T47D (cell line): ENCODE data around the gene SMIM29.
"Not testable (repeated sequence)": the region's sequence is repeated elsewhere in the genome, so short reads cannot be mapped to it uniquely, and the experiment has no call there.

Experiments
- DNase-seq, 2 experiments: peaks; one replicate each; pipeline versions ENCODE4 v3.0.0 to v3.0.0-alpha.2; 2011 to 2012; ENCODE audit warnings: low read depth in 1 of 2, low spot score in 1 of 2
- JUND ChIP-seq: IDR thresholded peaks from 2 replicates; pipeline ENCODE4 v1.6.1; 2012; ENCODE audit warnings: low read depth
- in situ Hi-C: cut with HindIII; loops from 2 replicates; pipeline ENCODE4 v1.10.0; 2016; ENCODE audit warnings: low sequenced_read_pairs, low pct_unique_long_range_greater_than_20kb

SMIM29 gene

DNA sequence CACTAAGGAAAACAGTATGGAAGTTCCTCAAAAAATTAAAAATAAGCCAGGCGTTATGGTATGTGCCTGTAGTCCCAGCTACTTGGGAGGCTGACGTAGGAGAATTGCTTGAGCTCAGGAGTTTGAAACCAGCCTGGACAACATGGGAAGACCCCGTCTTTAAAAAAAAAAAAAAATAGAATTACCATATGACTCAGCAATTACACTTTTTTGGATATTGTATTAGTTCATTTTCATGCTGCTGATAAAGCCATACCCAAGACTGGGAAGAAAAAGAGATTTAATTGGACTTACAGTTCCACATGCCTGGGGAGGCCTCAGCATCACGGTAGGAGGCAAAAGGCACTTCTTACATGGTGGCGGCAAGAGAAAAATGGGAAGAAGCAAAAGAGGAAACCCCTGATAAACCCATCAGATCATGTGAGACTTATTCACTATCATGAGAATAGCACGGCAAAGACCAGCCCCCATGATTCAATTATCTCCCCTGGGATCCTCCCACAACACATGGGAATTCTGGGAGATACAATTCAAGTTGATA lies 10.8 kb upstream of the SMIM29 start:
- no peak for TF ChIP-seq JUND
- no peak for DNase-seq
- in situ Hi-C loops = no loop called here

DNA sequence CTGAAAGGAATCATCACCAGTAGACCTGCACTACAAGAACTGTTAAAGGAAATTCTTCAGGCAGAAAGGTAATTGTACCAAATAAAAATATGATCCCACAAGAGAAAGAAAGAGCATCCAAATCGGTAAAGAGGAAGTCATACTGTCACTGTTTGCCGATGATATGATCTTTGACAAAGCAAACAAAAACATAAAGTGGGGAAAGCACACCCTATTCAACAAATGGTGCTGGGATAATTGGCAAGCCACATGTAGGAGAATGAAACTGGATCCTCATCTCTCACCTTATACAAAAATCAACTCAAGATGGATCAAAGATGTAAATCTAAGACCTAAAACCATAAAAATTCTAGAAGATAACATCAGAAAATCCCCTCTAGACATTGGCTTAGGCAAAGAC lies 3.6 kb upstream of the SMIM29 start:
- DNase-seq = peak in 1 of 2 experiments; percentile 72
- in situ Hi-C loops = not testable (repeated sequence)
- 0 out of 2 replicates have a peak, but pooled peaks have one; percentile 9 for TF ChIP-seq JUND

DNA sequence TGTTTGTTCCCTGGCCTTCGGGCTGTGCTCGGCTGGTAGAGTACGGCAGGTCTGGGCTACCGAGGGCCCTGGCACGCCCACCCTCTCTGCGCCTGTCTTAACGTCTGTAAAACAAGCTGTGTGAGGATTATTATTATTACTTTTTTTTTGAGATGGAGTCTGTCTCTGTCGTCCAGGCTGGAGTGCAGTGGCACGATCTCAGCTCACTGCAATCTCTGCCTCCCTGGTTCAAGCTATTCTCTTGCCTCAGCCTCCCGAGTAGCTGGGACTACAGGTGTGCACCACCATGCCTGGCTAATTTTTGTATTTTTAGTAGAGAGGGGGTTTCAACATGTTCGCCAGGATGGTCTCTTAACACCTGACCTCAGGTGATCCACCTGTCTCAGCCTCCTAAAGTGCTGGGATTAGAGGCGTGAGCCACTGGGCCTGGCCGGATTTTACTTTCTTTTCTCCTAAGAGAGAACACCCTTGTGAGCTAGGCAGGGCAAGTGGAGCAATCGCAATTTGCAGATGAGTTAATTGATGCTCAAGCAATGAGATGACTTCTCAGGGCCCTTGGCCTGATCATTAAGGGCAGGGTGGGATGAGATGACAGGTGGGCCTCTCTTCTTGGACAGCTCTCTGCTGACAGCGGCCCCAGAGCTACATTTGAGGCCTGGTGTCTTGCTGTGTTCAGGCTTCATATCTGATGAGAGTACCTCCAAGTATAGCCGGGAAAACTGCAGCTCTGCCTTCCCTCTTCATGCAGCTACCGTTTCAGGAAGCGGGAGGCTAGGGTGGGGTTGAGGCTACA lies 859 bp upstream of the SMIM29 start:
- no peak for TF ChIP-seq JUND
- DNase-seq = no peak
- in situ Hi-C loops = no loop called here

DNA sequence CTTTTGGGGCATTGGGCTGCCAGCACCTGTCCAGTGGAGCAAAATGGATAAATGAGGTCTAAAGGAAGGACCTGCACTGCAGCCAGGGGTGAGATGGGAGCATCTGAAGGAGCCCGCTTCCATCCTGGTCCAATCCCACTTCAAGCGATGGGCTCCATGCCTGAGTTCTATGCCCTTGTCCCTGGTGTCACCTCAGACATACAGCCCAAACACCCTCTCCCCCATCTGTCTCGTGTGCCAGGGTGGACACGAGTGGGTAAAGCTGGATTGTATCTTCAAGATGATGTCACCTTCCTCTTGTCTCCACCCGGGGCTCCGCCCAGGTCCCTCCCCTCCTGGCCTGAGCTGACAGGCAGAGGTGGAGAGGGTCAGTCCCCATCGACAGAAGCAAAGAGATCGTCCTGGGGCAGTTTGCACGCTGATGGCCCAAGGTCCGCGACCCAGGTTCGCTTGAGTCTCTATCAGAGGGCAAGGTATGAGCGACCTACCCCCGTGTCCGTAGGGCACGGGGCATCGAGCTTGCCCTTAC lies 544 bp downstream of the SMIM29 start:
- peak in 1 of 2 experiments; percentile 28 for DNase-seq
- no peak for TF ChIP-seq JUND
- in situ Hi-C loops = no loop called here

DNA sequence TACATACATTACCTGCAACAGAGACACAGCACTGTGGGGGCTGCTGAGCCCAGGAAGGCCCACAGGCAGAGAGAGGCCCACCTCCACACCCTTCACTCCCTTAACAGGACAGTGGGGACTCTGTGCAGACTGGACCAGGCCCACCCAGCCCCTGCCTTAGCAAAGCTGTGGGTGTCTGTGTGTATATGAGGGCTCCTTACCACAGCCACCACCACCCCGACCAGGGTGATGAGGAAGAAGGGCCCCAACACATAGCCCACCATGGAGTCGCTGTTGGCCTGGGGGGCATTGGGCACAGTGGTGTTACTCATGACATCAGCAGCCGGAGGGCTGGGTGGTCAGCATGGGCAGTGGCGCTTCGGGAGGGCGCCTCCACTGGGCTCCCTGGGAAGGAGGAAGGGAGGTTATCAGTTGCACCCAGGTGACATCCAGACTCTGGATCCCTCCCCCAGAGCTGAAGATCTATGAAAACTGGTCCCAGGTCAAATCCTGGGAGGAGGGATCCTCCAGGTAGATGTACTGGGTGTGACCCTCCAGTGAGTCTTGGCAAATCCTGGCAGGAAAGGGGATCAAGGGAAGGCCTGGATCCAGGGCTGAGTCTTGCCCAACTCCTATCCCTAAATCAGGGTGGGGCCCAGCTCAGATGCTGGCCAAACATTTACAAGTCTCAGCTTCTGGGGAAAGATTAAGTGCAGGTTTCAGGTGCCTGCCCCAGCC lies 1.2 kb downstream of the SMIM29 start:
- TF ChIP-seq JUND = no peak
- in situ Hi-C loops = no loop called here
- DNase-seq = peak in 1 of 2 experiments; percentile 2

DNA sequence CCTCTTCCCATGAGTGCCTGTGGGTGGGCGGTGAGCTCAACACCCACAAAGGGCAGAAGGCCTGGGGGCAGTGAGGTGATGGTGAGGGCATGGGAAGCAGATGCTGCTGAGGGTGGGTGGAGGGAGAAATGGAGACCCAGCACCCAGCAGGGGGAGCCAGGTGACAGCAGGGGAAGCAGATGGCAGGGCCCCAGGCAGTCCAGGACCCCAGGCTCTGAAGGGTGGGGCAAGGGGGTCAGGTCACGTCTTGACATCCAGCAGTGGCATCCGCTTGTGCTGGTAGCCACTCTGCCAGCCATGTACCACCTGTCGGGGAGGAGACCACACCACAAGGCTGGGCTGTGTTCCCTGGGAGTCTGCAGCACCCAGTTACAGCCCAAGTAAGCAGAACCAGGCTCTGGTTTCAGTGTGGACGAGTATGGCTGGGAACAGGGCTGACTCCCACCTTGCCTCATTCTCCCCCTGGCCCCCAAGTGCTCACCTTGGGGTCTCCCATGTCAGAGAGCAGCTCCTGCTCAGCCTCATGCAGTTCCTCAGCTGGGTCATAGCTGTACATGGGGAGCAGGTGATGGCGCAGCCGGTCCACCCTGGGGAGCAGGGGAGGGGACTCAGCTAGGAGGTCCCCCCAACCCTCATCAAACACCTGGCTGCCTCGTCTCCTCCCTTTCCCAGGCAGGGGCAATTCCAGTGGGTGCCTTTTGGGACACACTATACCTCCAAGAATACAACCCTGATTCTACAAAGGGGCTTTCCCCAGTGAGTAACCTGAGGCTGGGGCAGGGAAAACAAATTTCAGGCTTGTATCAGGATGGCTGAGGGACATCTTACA lies 2.0 kb downstream of the SMIM29 start:
- no peak for TF ChIP-seq JUND

DNA sequence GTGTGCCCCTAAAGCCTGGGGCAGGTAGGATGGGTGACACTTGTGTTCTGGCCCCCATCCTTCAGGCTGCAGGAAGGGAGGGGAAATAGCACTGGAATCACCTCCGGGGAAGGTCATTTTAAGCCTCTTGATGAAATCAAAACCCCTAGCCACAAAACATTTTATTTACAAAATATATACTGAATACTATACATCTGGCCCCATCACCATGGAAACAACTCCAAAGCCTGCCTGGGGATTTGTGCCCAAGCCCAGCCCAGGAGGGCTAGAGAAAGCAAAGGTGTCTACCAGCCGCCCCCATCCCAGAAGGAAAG lies 2.6 kb downstream of the SMIM29 start:
- no peak for TF ChIP-seq JUND
- in situ Hi-C loops = no loop called here
- no peak for DNase-seq

More for the DNA sequence above, 2.0 kb downstream of the SMIM29 start:
- in situ Hi-C loops = no loop called here
- DNase-seq = peak; percentile 18 to 42

DNA sequence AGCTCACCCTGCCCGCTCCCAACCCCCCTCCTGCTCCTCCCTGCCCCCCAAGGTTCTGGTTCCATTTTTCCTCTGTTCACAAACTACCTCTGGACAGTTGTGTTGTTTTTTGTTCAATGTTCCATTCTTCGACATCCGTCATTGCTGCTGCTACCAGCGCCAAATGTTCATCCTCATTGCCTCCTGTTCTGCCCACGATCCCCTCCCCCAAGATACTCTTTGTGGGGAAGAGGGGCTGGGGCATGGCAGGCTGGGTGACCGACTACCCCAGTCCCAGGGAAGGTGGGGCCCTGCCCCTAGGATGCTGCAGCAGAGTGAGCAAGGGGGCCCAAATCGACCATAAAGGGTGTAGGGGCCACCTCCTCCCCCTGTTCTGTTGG lies 3.1 kb downstream of the SMIM29 start:
- in situ Hi-C loops = not testable (repeated sequence)

DNA sequence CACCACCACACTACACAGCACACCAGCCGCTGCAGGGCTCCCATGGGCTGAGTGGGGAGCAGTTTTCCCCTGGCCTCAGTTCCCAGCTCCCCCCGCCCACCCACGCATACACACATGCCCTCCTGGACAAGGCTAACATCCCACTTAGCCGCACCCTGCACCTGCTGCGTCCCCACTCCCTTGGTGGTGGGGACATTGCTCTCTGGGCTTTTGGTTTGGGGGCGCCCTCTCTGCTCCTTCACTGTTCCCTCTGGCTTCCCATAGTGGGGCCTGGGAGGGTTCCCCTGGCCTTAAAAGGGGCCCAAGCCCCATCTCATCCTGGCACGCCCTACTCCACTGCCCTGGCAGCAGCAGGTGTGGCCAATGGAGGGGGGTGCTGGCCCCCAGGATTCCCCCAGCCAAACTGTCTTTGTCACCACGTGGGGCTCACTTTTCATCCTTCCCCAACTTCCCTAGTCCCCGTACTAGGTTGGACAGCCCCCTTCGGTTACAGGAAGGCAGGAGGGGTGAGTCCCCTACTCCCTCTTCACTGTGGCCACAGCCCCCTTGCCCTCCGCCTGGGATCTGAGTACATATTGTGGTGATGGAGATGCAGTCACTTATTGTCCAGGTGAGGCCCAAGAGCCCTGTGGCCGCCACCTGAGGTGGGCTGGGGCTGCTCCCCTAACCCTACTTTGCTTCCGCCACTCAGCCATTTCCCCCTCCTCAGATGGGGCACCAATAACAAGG lies 3.6 kb downstream of the SMIM29 start:
- DNase-seq, in situ Hi-C loops: not testable (repeated sequence)

More for the DNA sequence above, 3.1 kb downstream of the SMIM29 start:
- DNase-seq = not testable (repeated sequence)

DNA sequence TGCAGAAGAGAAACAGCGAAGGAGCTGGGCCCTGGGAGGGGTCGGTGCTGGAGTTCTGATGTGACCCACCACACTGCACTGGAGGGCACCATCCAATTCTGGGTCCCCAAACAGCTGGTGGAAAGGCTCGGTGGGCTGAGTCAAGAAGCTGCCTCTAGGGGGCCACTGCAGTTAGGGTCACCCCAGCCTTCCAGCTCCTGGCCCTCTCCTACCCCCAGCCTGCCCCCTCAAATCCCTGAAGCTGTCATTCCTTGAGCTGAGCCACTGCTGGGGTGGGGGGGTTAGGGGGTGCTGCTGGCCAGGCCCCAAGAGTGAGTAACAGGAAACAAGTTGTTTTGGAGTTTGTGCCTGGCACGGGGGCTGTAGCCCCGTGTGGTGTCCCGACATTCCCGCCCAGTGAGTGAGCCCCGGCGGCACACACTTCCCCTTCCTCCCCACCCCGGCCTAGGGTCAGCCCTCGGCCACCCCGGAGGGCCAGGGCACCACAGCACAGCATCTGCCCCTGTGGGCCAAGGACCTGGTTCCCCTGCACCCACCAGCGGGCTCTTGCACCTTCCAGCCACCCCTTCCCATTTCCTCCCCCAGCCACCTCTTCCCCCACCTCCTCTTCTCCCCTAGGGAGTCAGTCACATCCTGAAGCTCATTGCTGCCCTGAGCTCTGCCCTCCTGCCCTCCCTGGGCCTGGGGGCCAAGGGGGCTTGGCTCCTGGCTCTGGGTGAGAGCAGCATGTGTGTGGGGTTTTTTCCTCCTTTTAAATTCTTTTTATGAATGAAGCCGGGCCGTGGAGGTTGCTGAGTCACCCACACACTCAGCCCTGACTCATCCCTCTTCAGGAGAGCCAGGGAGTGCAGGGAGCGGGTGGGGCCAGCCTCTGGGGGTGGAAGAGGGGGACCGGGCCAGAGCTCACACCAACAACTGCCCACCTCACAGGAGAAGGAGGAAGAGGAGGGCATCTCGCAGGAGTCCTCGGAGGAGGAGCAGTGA lies 4.6 kb downstream of the SMIM29 start:
- TF ChIP-seq JUND = no peak
- DNase-seq = no peak
- in situ Hi-C loops = no loop called here
